B cell (primary cell): ENCODE measurements around the gene ILF3. TPM values are rescaled to one million over a fixed set of nuclear protein-coding genes. Genes with fewer than 3 reads are reported as not detected.

Source experiments
- ATAC-seq: fragments of 200-7000 bp; cut with Tn5 transposase; one replicate; pipeline ENCODE4 v1.10.0; 2021; ENCODE audit warnings: low read depth, mild to moderate bottlenecking, moderate number of reproducible peaks, moderate library complexity
- CTCF ChIA-PET: fragments of 350-600 bp; sonication (Branson Sonifier 250); formaldehyde crosslinking; loops from one replicate; lab custom pipeline; 2021; ENCODE audit warnings: antibody characterized with exemption, inconsistent platforms; lab: Charles Lee
- POLR2A ChIA-PET: fragments of 350-600 bp; sonication (Branson Sonifier 250); formaldehyde crosslinking; loops from one replicate; lab custom pipeline; 2021; ENCODE audit warnings: antibody characterized with exemption; lab: Charles Lee
- DNase-seq: peaks from one replicate; pipeline ENCODE4 v3.0.0; 2013
- H2AFZ ChIP-seq: 2 replicates; pipeline ENCODE4 v1.6.1; 2012; ENCODE audit warnings: mild to moderate bottlenecking, low read depth, low read length; ENCODE audit not compliant: insufficient read depth, poor library complexity, severe bottlenecking
- H3K27ac ChIP-seq, 2 donors: 1 replicate in 1 of 2; 2 replicates in 1 of 2; pipeline ENCODE4 v1.5.1; 2012 to 2013; ENCODE audit warnings: low read length in 2 of 2, mild to moderate bottlenecking in 2 of 2, moderate library complexity in 1 of 2
- H3K27me3 ChIP-seq, 4 experiments: fragments of 200-600 bp in 1 of 4; sonication (generic) in 1 of 4; replicated peaks in 1 of 4; 1 replicate in 2 of 4; 2 replicates in 2 of 4; pipeline versions ENCODE4 v1.6.1 to v1.7.0; 2013 to 2016; ENCODE audit warnings: low read length in 3 of 4, mild to moderate bottlenecking in 2 of 4, mixed read lengths in 1 of 4, moderate library complexity in 1 of 4; ENCODE audit not compliant: insufficient read depth in 4 of 4, control insufficient read depth in 3 of 4; ENCODE audit errors: control extremely low read depth in 1 of 4
- H3K36me3 ChIP-seq, 2 experiments: replicated peaks in 1 of 2; 1 replicate in 1 of 2; 2 replicates in 1 of 2; pipeline versions ENCODE4 v1.6.1 to v1.7.1; 2013; ENCODE audit warnings: low read length in 1 of 2; ENCODE audit not compliant: insufficient read depth in 2 of 2, control insufficient read depth in 1 of 2; ENCODE audit errors: control extremely low read depth in 1 of 2, extremely low read depth in 1 of 2
- H3K4me1 ChIP-seq, 2 donors: fragments of 200-600 bp in 1 of 2; sonication (generic) in 1 of 2; 1 replicate in 1 of 2; 2 replicates in 1 of 2; pipeline versions ENCODE4 v1.5.1 to v1.6.1; 2013 to 2017; ENCODE audit warnings: low read length in 2 of 2; ENCODE audit not compliant: control insufficient read depth in 2 of 2, insufficient read depth in 2 of 2
- H3K4me2 ChIP-seq: replicated peaks from 2 replicates; pipeline ENCODE3; 2012; ENCODE audit warnings: mild to moderate bottlenecking, low read depth, low read length; ENCODE audit not compliant: poor library complexity, severe bottlenecking
- H3K4me3 ChIP-seq, 5 experiments: fragments of 200-600 bp in 1 of 5; sonication (generic) in 1 of 5; 1 replicate in 3 of 5; 2 replicates in 2 of 5; pipeline versions ENCODE4 v1.5.1 to v1.7.0; 2011 to 2016; ENCODE audit warnings: low read length in 4 of 5, mild to moderate bottlenecking in 4 of 5, low read depth in 2 of 5, control low read depth in 1 of 5, moderate library complexity in 1 of 5; ENCODE audit not compliant: insufficient read depth in 1 of 5; ENCODE audit errors: control extremely low read depth in 1 of 5, extremely low read depth in 1 of 5
- H3K79me2 ChIP-seq: fragments of 200-600 bp; sonication (generic); one replicate; pipeline ENCODE4 v1.6.0; 2016; ENCODE audit warnings: low read length; ENCODE audit not compliant: control insufficient read depth, insufficient read depth
- H3K9ac ChIP-seq: fragments of 200-600 bp; sonication (generic); 2 replicates; pipeline ENCODE4 v1.6.1; 2017; ENCODE audit warnings: mild to moderate bottlenecking, low read length, moderate library complexity
- H3K9me3 ChIP-seq, 3 donors: one replicate each; pipeline versions ENCODE4 v1.6.1 to v1.7.1; 2013; ENCODE audit warnings: low read length in 2 of 3; ENCODE audit not compliant: control insufficient read depth in 2 of 3, insufficient read depth in 1 of 3; ENCODE audit errors: control extremely low read depth in 1 of 3
- H4K20me1 ChIP-seq: 2 replicates; pipeline ENCODE4 v1.6.0; 2012; ENCODE audit warnings: mild to moderate bottlenecking, low read length; ENCODE audit not compliant: insufficient read depth, control insufficient read depth, poor library complexity, severe bottlenecking
- H3K27ac Mint-ChIP-seq: one replicate; pipeline ENCODE4 v1.8.0; 2021; ENCODE audit warnings: mixed read lengths
- H3K27me3 Mint-ChIP-seq: one replicate; pipeline ENCODE4 v1.8.0; 2021; ENCODE audit warnings: mixed read lengths
- H3K4me1 Mint-ChIP-seq: one replicate; pipeline ENCODE4 v1.8.0; 2021; ENCODE audit warnings: mixed read lengths
- H3K4me3 Mint-ChIP-seq: one replicate; pipeline ENCODE4 v1.8.0; 2021; ENCODE audit warnings: mixed read lengths
- H3K9me3 Mint-ChIP-seq: one replicate; pipeline ENCODE4 v1.8.0; 2022; ENCODE audit warnings: mixed read lengths; ENCODE audit not compliant: insufficient read depth
- CTCF ChIP-seq: fragments of 200-600 bp; IDR thresholded peaks from one replicate; pipeline ENCODE4 v1.8.0; 2022; ENCODE audit warnings: antibody characterized with exemption, mild to moderate bottlenecking
- EZH2 ChIP-seq: IDR thresholded peaks from 2 replicates; pipeline ENCODE4 v1.6.1; 2012; ENCODE audit warnings: borderline replicate concordance, low read depth, mild to moderate bottlenecking, moderate library complexity, low read length; ENCODE audit not compliant: insufficient read depth, poor library complexity, severe bottlenecking
- WGBS: methylation state at CpG from one replicate; pipeline ENCODE4 v1.1.5; 2013; ENCODE audit warnings: missing lambda C conversion rate; ENCODE audit not compliant: insufficient coverage; 5-methylcytosine and 5-hydroxymethylcytosine counted together
- intact Hi-C: fragments of 100-400 bp; cut with micrococcal nuclease; formaldehyde crosslinking; loops from one replicate; pipeline ENCODE4 v1.10.0; 2022
- polyA plus RNA-seq: library from polyadenylated mRNA; depleted of rRNA; stranded (reverse); fragments of >200 nt; gene quantifications from 2 replicates; pipeline ENCODE4 v1.2.3, GENCODE V29; 2012
- total RNA-seq, 2 donors: library from RNA; stranded (reverse); fragments of 120-200 nt in 1 of 2; gene quantifications; 1 replicate in 1 of 2; 2 replicates in 1 of 2; pipeline versions ENCODE4 v1.2.3 to v1.2.4, GENCODE V29; 2013 to 2022

The ILF3 gene
- total and polyA plus RNA-seq, 2 donors (not counting 1 experiment from before 2014, with no cell fraction given), result 189 to 359 TPM

- H3K27ac ChIP-seq, result no peak overlapping the region
- intact Hi-C loops, result no loop called here
- TF ChIP-seq CTCF (no peak), EZH2 (no peak)
- peaks cover 8% of the 10 kb centered on the region for H3K4me1 Mint-ChIP-seq
- no peak overlapping the region for H2AFZ ChIP-seq
- H3K36me3 ChIP-seq, result peaks cover 6 to 20% of the 10 kb centered on the region in 2 experiments
- H3K79me2 ChIP-seq, result peaks cover 6% of the 10 kb centered on the region
- no peaks in the 10 kb centered on the region for H3K9me3 Mint-ChIP-seq
- POLR2A ChIA-PET, result no interaction called here
- H3K4me2 ChIP-seq, result no peak overlapping the region
- H3K4me3 ChIP-seq, result no peak overlapping the region
- peaks cover 3 to 11% of the 10 kb centered on the region in 2 donors for H3K4me1 ChIP-seq
- no peak overlapping the region for H3K4me3 Mint-ChIP-seq
- H4K20me1 ChIP-seq, result no peaks in the 10 kb centered on the region
- CTCF ChIA-PET, result interaction anchor here (1.0 kb wide), 1 partner anchor 116 kb away, joined by 3 read pairs; no protein-coding TSS in a partner anchor
- H3K9me3 ChIP-seq, result no peaks in the 10 kb centered on the region
- 100% methylated on average over 11 of the region's 14 CpGs for WGBS
- H3K27ac Mint-ChIP-seq, result no peak overlapping the region
- H3K27me3 Mint-ChIP-seq, result no peaks in the 10 kb centered on the region
- H3K9ac ChIP-seq, result no peak overlapping the region
- no peaks in the 10 kb centered on the region for H3K27me3 ChIP-seq
- ATAC-seq, result no peak
- DNase-seq, result no peak
Measured at GRCh38 chr19:10712045-10712444, 57.9 kb downstream of the ILF3 start.

DNA sequence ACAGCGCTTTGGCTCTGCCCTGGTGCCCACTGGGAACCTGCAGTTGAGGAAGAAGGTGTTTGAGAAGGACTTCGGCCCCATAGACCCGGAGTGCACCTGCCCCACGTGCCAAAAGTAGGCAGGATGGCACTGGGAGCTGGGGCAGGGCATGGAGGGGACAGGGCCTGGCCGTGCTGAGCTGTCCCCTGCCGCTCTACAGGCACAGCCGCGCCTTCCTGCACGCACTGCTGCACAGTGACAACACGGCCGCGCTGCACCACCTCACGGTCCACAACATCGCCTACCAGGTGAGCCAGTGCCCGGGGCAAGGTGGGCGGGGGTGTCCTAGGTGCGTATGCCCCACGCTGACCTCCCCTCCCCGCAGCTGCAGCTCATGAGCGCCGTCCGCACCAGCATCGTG lies 58.6 kb downstream of the ILF3 start:
- POLR2A ChIA-PET, result interaction anchor here (0.8 kb wide), 1 partner anchor 32 kb away, joined by 3 read pairs; no protein-coding TSS in a partner anchor
- WGBS, result 98% methylated on average over 23 of the region's 23 CpGs
- Histone ChIP-seq H2AFZ (no peak overlapping the region), H3K9me3 (no peaks in the 10 kb centered on the region), H3K27ac (no peak overlapping the region), H3K4me3 (no peak overlapping the region), H3K27me3 (no peaks in the 10 kb centered on the region), H3K79me2 (peaks cover 6% of the 10 kb centered on the region), H3K4me2 (no peak overlapping the region), H3K9ac (no peak overlapping the region), H3K36me3 (peaks cover 6 to 15% of the 10 kb centered on the region in 2 experiments), H4K20me1 (no peaks in the 10 kb centered on the region), H3K4me1 (peaks cover 3 to 14% of the 10 kb centered on the region in 2 donors)
- Mint-ChIP-seq H3K4me1 (peaks cover 12% of the 10 kb centered on the region), H3K27ac (no peak overlapping the region), H3K9me3 (no peaks in the 10 kb centered on the region), H3K27me3 (no peaks in the 10 kb centered on the region), H3K4me3 (no peak overlapping the region)
- intact Hi-C loops, result no loop called here
- CTCF ChIA-PET, result interaction anchor here (0.9 to 1.6 kb wide), 2 partner anchors 11 to 13 kb away, joined by 3 to 4 read pairs; partner anchors contain the start of gene QTRT1
- DNase-seq, result no peak
- TF ChIP-seq EZH2, result no peak
- ATAC-seq, result no peak
